A549 (cell line): ENCODE measurements around the gene PNMA5. TPM values are rescaled to one million over a fixed set of nuclear protein-coding genes. Genes with fewer than 3 reads are reported as not detected.

ENCODE experiments used
- ATAC-seq, 2 experiments: fragments of 200-7000 bp in 1 of 2; fragments of >200 bp in 1 of 2; cut with Nextera tagmentation in 1 of 2; cut with Tn5 transposase in 1 of 2; 3 replicates each; pipeline versions ENCODE4 v1.8.0 to v1.9.1; 2018 to 2020; ENCODE audit warnings: mild to moderate bottlenecking in 1 of 2, moderate library complexity in 1 of 2
- CTCF ChIA-PET: fragments of 300-600 bp; sonication (Branson Sonifier 250); formaldehyde crosslinking; extraction: SDS; loops from one replicate; lab custom pipeline; 2021; ENCODE audit warnings: antibody characterized with exemption, inconsistent platforms; lab: Yijun Ruan, JAX
- POLR2A ChIA-PET: fragments of 350-600 bp; formaldehyde crosslinking; extraction: SDS; loops from one replicate; lab custom pipeline; 2021; ENCODE audit warnings: antibody characterized with exemption, inconsistent platforms; lab: Yijun Ruan, JAX
- DNase-seq, 2 experiments: peaks; one replicate each; pipeline versions ENCODE4 v3.0.0 to v3.0.0-alpha.2; 2011 to 2016; ENCODE audit warnings: low read depth in 1 of 2, low spot score in 1 of 2
- FAIRE-seq: peaks from 2 replicates; lab custom pipeline; 2011; peaks lifted over from hg19 to GRCh38; lab: Jason Lieb, UNC
- H3K27ac ChIP-seq, 2 experiments: fragments of >200 bp; sonication (Bioruptor Twin); formaldehyde crosslinking; 3 replicates each; pipeline ENCODE4 v1.5.1; 2016 to 2017
- H3K4me1 ChIP-seq: fragments of >200 bp; sonication (Bioruptor Twin); formaldehyde crosslinking; 3 replicates; pipeline ENCODE4 v1.6.1; 2016
- H3K4me2 ChIP-seq: fragments of >200 bp; sonication (Bioruptor Twin); formaldehyde crosslinking; 3 replicates; pipeline ENCODE4 v1.6.1; 2016
- H3K4me3 ChIP-seq: fragments of >200 bp; sonication (Bioruptor Twin); formaldehyde crosslinking; 3 replicates; pipeline ENCODE4 v1.5.1; 2016
- H3K9me3 ChIP-seq: fragments of >200 bp; sonication (Bioruptor Twin); formaldehyde crosslinking; 3 replicates; pipeline ENCODE4 v1.6.1; 2016
- BHLHE40 ChIP-seq: IDR thresholded peaks from 2 replicates; pipeline ENCODE4 v1.6.1; 2012; ENCODE audit warnings: low read depth, low read length, inconsistent platforms
- CBX2 ChIP-seq: fragments of 200-600 bp; sonication (generic); IDR thresholded peaks from 2 replicates; pipeline ENCODE4 v1.6.1; 2016; ENCODE audit warnings: low read depth, mild to moderate bottlenecking, borderline replicate concordance
- CHD2 ChIP-seq: fragments of 150-350 bp; IDR thresholded peaks from 2 replicates; pipeline ENCODE4 v1.6.1; 2014; ENCODE audit warnings: low read length; ENCODE audit not compliant: partially characterized antibody
- CHD4 ChIP-seq: fragments of 200-600 bp; sonication (generic); IDR thresholded peaks from 2 replicates; pipeline ENCODE4 v1.6.1; 2016; ENCODE audit warnings: antibody characterized with exemption, mild to moderate bottlenecking, borderline replicate concordance
- GATA3 ChIP-seq: IDR thresholded peaks from 2 replicates; pipeline ENCODE4 v1.6.1; 2012; ENCODE audit warnings: borderline replicate concordance
- HDAC2 ChIP-seq: fragments of 200-600 bp; sonication (generic); IDR thresholded peaks from 2 replicates; pipeline ENCODE4 v1.6.1; 2016
- HOXB13 ChIP-seq: fragments of 250-450 bp; sonication (Bioruptor Pico); IDR thresholded peaks from 2 replicates; pipeline ENCODE4 v1.5.0; 2020; ENCODE audit warnings: low read depth, mild to moderate bottlenecking, moderate library complexity
- KDM1A ChIP-seq: fragments of 200-600 bp; sonication (generic); IDR thresholded peaks from 2 replicates; pipeline ENCODE4 v1.6.1; 2016; ENCODE audit warnings: low read depth, mild to moderate bottlenecking
- MAZ ChIP-seq: fragments of 150-350 bp; IDR thresholded peaks from 2 replicates; pipeline ENCODE4 v1.6.1; 2014; ENCODE audit warnings: antibody characterized with exemption, low read depth, low read length, borderline replicate concordance
- MYC ChIP-seq: IDR thresholded peaks from 2 replicates; pipeline ENCODE4 v1.6.1; 2012; ENCODE audit warnings: mild to moderate bottlenecking, inconsistent platforms, low read length, improper control_type of control experiment, borderline replicate concordance
- NFE2L2 ChIP-seq: fragments of 150-350 bp; conservative IDR thresholded peaks from 2 replicates; pipeline ENCODE4 v1.6.1; 2014; ENCODE audit warnings: low read length
- NPAS2 ChIP-seq: fragments of 250-450 bp; sonication (Bioruptor Pico); IDR thresholded peaks from 2 replicates; pipeline ENCODE4 v1.8.0; 2022; ENCODE audit warnings: mild to moderate bottlenecking, moderate library complexity, borderline replicate concordance
- NR3C1 ChIP-seq: fragments of >200 bp; sonication (Bioruptor Twin); formaldehyde crosslinking; IDR thresholded peaks from 3 replicates; pipeline ENCODE4 v1.6.1; 2017
- POLR2AphosphoS2 ChIP-seq: conservative IDR thresholded peaks from 2 replicates; pipeline ENCODE4 v1.6.1; 2012; ENCODE audit warnings: low read length, improper control_type of control experiment, inconsistent platforms
- RFX5 ChIP-seq: fragments of 450-650 bp; IDR thresholded peaks from 2 replicates; pipeline ENCODE4 v1.7.1; 2014; ENCODE audit warnings: antibody characterized with exemption, mild to moderate bottlenecking, moderate library complexity
- RNF2 ChIP-seq: fragments of 200-600 bp; sonication (generic); IDR thresholded peaks from 2 replicates; pipeline ENCODE4 v1.6.1; 2016; ENCODE audit warnings: low read depth, mild to moderate bottlenecking, antibody characterized with exemption, moderate library complexity, borderline replicate concordance
- SMC3 ChIP-seq: fragments of >200 bp; sonication (Bioruptor Twin); formaldehyde crosslinking; IDR thresholded peaks from 3 replicates; pipeline ENCODE4 v1.6.1; 2018; ENCODE audit warnings: inconsistent platforms
- TP53 ChIP-seq: fragments of 250-450 bp; sonication (Bioruptor Pico); IDR thresholded peaks from 2 replicates; pipeline ENCODE4 v1.5.0; 2021; ENCODE audit warnings: mild to moderate bottlenecking, moderate library complexity
- ZC3H11A ChIP-seq: fragments of 450-650 bp; IDR thresholded peaks from 2 replicates; pipeline ENCODE4 v1.6.1; 2014; ENCODE audit warnings: antibody characterized with exemption, mild to moderate bottlenecking
- ZFP36 ChIP-seq: fragments of 450-650 bp; IDR thresholded peaks from 2 replicates; pipeline ENCODE4 v1.6.1; 2014; ENCODE audit warnings: borderline replicate concordance; ENCODE audit not compliant: partially characterized antibody
- ZSCAN20 ChIP-seq: fragments of 250-450 bp; sonication (Bioruptor Pico); IDR thresholded peaks from 2 replicates; pipeline ENCODE4 v1.8.0; 2022; ENCODE audit warnings: mild to moderate bottlenecking, moderate library complexity
- WGBS: methylation state at CpG from one replicate; pipeline ENCODE4 v1.1.6; 2017; ENCODE audit errors: missing lambda C conversion rate; 5-methylcytosine and 5-hydroxymethylcytosine counted together
- polyA plus RNA-seq, 4 experiments: library from polyadenylated mRNA; depleted of rRNA in 3 of 4; stranded (reverse); fragments of >200 nt; fragmentation: RNase III in 1 of 4; extraction: RNeasy Plus Mini Kit Qiagen cat#74134 plus additional on column Dnase treatment in 1 of 4; gene quantifications; 2 replicates in 3 of 4; 3 replicates in 1 of 4; pipeline ENCODE4 v1.2.3, GENCODE V29; 2011 to 2017
- TF ChIP-seq, protein P1 (sequence below): fragments of 250-450 bp; sonication (Bioruptor Pico); IDR thresholded peaks from 2 replicates; pipeline ENCODE4 v1.5.0; 2020; ENCODE audit warnings: low read depth, mild to moderate bottlenecking, moderate library complexity
- TF ChIP-seq, protein P2 (sequence below): IDR thresholded peaks from 2 replicates; pipeline ENCODE4 v1.6.1; 2012
- TF ChIP-seq, protein P3 (sequence below): fragments of >200 bp; sonication (Bioruptor Twin); formaldehyde crosslinking; IDR thresholded peaks from 2 replicates; pipeline ENCODE4 v1.6.1; 2016
- TF ChIP-seq, protein P4 (sequence below): fragments of 200-600 bp; sonication (generic); IDR thresholded peaks from 2 replicates; pipeline ENCODE4 v1.6.1; 2016; ENCODE audit warnings: antibody characterized with exemption, mild to moderate bottlenecking, moderate library complexity

Gene PNMA5
- polyA plus RNA-seq, 2 of the 4 experiments (the other 2 are of a cell fraction), result not detected

DNA sequence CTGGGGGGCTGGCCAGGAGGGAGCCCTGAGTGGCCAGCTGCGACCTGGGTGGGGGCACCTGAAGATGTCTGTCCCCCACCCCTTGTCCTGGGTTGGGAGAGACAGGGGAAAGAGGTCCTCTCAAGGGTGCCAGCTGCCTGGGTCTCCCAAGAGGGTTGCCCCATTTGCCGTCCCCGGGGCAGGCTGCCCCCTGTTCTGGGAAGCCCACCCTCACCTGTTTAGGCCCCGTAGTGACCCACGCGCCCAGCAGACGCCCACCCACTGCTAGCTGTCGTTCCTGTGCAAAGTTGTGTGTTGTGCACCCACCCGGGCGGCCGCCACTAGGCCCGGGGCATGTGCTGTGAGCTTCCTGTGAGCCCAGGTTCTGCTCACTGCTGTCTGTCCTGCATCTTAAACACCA, 36.9 kb upstream of the PNMA5 start:
- no peak overlapping the region for H3K27ac ChIP-seq
- no peaks in the 10 kb centered on the region for H3K4me1 ChIP-seq
- H3K4me3 ChIP-seq, result no peak overlapping the region
- H3K4me2 ChIP-seq, result no peak overlapping the region
- no peaks in the 10 kb centered on the region; the same call in 2 of the 3 replicates for H3K9me3 ChIP-seq
- no peak for FAIRE-seq
- no peak for ATAC-seq
- TF ChIP-seq TP53 (no peak), NFE2L2 (no peak), NR3C1 (no peak), NPAS2 (CRISPR knock-in tag) (no peak)
- TF ChIP-seq, protein P1, sequence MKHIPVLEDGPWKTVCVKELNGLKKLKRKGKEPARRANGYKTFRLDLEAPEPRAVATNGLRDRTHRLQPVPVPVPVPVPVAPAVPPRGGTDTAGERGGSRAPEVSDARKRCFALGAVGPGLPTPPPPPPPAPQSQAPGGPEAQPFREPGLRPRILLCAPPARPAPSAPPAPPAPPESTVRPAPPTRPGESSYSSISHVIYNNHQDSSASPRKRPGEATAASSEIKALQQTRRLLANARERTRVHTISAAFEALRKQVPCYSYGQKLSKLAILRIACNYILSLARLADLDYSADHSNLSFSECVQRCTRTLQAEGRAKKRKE (CRISPR knock-in tag), result no peak
- TF ChIP-seq, protein P2, sequence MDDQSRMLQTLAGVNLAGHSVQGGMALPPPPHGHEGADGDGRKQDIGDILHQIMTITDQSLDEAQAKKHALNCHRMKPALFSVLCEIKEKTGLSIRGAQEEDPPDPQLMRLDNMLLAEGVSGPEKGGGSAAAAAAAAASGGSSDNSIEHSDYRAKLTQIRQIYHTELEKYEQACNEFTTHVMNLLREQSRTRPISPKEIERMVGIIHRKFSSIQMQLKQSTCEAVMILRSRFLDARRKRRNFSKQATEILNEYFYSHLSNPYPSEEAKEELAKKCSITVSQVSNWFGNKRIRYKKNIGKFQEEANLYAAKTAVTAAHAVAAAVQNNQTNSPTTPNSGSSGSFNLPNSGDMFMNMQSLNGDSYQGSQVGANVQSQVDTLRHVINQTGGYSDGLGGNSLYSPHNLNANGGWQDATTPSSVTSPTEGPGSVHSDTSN, result no peak
- no CpG with 5 or more reads among the region's 12 CpGs for WGBS
- CTCF ChIA-PET, result interaction anchor here (3.4 kb wide), 1 partner anchor 476 kb away, joined by 32 read pairs; no protein-coding TSS in a partner anchor
- no peak for DNase-seq
- POLR2A ChIA-PET, result no interaction called here

DNA sequence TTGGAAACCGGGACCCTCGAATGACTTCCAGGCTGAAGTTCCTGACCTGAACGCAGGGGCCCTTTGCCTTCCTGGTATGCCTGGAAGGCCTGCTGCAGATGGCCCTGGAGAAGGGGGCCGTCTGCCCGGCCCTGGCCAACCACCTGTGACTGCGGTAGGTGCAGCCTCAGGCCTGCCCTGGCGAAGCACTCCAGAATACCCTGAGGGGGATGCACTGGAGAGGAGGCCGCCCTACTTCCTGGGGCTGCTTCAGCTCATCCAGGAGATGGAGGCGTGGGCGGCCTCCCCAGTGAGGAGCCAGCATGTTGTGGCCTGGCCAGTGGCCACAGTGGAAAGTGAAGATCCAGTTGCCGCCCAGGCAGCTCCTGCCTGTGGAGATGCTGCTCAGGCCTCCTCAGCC, 36.0 kb upstream of the PNMA5 start:
- ChIA-PET CTCF (interaction anchor here (1.1 kb wide), 1 partner anchor 477 kb away, joined by 4 read pairs; no protein-coding TSS in a partner anchor), POLR2A (no interaction called here)
- H3K4me1 ChIP-seq, result no peaks in the 10 kb centered on the region
- no peak for DNase-seq
- TF ChIP-seq ZFP36, result no peak
- no peak for TF ChIP-seq HDAC2
- TF ChIP-seq, protein P2, result no peak
- TF ChIP-seq ZC3H11A, result no peak
- TF ChIP-seq CBX2, result no peak
- TF ChIP-seq KDM1A, result no peak
- TF ChIP-seq MYC, result no peak
- no peak for TF ChIP-seq MAZ
- TF ChIP-seq, protein P3, sequence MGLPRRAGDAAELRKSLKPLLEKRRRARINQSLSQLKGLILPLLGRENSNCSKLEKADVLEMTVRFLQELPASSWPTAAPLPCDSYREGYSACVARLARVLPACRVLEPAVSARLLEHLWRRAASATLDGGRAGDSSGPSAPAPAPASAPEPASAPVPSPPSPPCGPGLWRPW, result no peak
- TF ChIP-seq GATA3, result no peak
- no peak for TF ChIP-seq POLR2AphosphoS2
- no peak for TF ChIP-seq ZSCAN20 (CRISPR knock-in tag)
- no peak for TF ChIP-seq BHLHE40
- no peak for TF ChIP-seq RNF2
- no peak for TF ChIP-seq SMC3
- TF ChIP-seq RFX5, result no peak
- TF ChIP-seq, protein P4, sequence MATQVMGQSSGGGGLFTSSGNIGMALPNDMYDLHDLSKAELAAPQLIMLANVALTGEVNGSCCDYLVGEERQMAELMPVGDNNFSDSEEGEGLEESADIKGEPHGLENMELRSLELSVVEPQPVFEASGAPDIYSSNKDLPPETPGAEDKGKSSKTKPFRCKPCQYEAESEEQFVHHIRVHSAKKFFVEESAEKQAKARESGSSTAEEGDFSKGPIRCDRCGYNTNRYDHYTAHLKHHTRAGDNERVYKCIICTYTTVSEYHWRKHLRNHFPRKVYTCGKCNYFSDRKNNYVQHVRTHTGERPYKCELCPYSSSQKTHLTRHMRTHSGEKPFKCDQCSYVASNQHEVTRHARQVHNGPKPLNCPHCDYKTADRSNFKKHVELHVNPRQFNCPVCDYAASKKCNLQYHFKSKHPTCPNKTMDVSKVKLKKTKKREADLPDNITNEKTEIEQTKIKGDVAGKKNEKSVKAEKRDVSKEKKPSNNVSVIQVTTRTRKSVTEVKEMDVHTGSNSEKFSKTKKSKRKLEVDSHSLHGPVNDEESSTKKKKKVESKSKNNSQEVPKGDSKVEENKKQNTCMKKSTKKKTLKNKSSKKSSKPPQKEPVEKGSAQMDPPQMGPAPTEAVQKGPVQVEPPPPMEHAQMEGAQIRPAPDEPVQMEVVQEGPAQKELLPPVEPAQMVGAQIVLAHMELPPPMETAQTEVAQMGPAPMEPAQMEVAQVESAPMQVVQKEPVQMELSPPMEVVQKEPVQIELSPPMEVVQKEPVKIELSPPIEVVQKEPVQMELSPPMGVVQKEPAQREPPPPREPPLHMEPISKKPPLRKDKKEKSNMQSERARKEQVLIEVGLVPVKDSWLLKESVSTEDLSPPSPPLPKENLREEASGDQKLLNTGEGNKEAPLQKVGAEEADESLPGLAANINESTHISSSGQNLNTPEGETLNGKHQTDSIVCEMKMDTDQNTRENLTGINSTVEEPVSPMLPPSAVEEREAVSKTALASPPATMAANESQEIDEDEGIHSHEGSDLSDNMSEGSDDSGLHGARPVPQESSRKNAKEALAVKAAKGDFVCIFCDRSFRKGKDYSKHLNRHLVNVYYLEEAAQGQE, result no peak
- no peak for TF ChIP-seq CHD4
- no peak for TF ChIP-seq HOXB13 (CRISPR knock-in tag)
- no peak for TF ChIP-seq CHD2
- TF ChIP-seq, all 56 proteins: peak for 0
- no peak overlapping the region for H3K4me2 ChIP-seq
- H3K9me3 ChIP-seq, result no peaks in the 10 kb centered on the region
- FAIRE-seq (no peak), ATAC-seq (no peak)
- no peak overlapping the region for H3K27ac ChIP-seq
- 75% methylated on average over 3 of the region's 11 CpGs for WGBS
- H3K4me3 ChIP-seq, result no peak overlapping the region
